Erythroblast (primary cell): ENCODE data around the gene NFIB.

Source experiments
- GATA1 ChIP-seq: IDR thresholded peaks from 2 replicates; pipeline ENCODE4 v1.6.1; 2011; ENCODE audit warnings: low read depth, mild to moderate bottlenecking, control low read depth, low read length, moderate library complexity
- POLR2A ChIP-seq: IDR thresholded peaks from 2 replicates; pipeline ENCODE4 v1.6.1; 2011; ENCODE audit warnings: mild to moderate bottlenecking, low read length

- no peak for TF ChIP-seq POLR2A
- no peak for TF ChIP-seq GATA1
These were observed 33.6 kb upstream of the NFIB start for GRCh38 chr9:14347406-14348122.
